Mammary epithelial cell (primary cell): ENCODE results near the gene CCL8.

Experiments used
- EZH2 ChIP-seq: IDR thresholded peaks from 2 replicates; pipeline ENCODE4 v1.6.1; 2012; ENCODE audit warnings: low read length, inconsistent platforms, borderline replicate concordance
- TF ChIP-seq, protein P1 (sequence below), 2 donors: IDR thresholded peaks in 1 of 2; conservative IDR thresholded peaks in 1 of 2; 2 replicates each; pipeline ENCODE4 v1.5.1; 2011 to 2012; ENCODE audit warnings: inconsistent platforms in 2 of 2, low read length in 2 of 2, mild to moderate bottlenecking in 2 of 2, control low read depth in 1 of 2, low read depth in 1 of 2; ENCODE audit not compliant: insufficient read depth in 1 of 2; ENCODE audit errors: extremely low read depth in 1 of 2

GRCh38 chr17:34275881-34276280 lies 43.4 kb upstream of the CCL8 start:
- TF ChIP-seq, protein P1, sequence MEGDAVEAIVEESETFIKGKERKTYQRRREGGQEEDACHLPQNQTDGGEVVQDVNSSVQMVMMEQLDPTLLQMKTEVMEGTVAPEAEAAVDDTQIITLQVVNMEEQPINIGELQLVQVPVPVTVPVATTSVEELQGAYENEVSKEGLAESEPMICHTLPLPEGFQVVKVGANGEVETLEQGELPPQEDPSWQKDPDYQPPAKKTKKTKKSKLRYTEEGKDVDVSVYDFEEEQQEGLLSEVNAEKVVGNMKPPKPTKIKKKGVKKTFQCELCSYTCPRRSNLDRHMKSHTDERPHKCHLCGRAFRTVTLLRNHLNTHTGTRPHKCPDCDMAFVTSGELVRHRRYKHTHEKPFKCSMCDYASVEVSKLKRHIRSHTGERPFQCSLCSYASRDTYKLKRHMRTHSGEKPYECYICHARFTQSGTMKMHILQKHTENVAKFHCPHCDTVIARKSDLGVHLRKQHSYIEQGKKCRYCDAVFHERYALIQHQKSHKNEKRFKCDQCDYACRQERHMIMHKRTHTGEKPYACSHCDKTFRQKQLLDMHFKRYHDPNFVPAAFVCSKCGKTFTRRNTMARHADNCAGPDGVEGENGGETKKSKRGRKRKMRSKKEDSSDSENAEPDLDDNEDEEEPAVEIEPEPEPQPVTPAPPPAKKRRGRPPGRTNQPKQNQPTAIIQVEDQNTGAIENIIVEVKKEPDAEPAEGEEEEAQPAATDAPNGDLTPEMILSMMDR (conservative IDR thresholded peaks at IDR 0.05 in 1 of 2, IDR thresholded peaks at IDR 0.05 in 1 of 2; ENCODE audit: extremely low read depth in 1 of 2, insufficient read depth in 1 of 2, low read depth in 1 of 2, low read length in 2 of 2): no peak
- TF ChIP-seq EZH2: no peak
